WTC11 (cell line): ENCODE measurements around the gene FAM161A.

Experiments
- CTCF ChIP-seq: fragments of 200-600 bp; IDR thresholded peaks from 2 replicates; pipeline ENCODE4 v1.8.0; 2022; ENCODE audit warnings: antibody characterized with exemption
- NFATC4 ChIP-seq: fragments of 250-450 bp; sonication (Bioruptor Pico); IDR thresholded peaks from 2 replicates; pipeline ENCODE4 v1.9.0; 2021; ENCODE audit warnings: mild to moderate bottlenecking
- TEAD1 ChIP-seq: sonication (generic); formaldehyde crosslinking; IDR thresholded peaks from 2 replicates; pipeline ENCODE4 v1.8.0; 2022; ENCODE audit warnings: mild to moderate bottlenecking, missing genetic modification reagents

GRCh38 chr2:61857224-61857623, 3.4 kb upstream of the FAM161A start:
- no peak for TF ChIP-seq CTCF
- TF ChIP-seq TEAD1 (CRISPR knock-in tag): no peak
- no peak for TF ChIP-seq NFATC4 (CRISPR knock-in tag)
